Measurements from ENCODE around the gene TPST1. TPM values are rescaled to one million over a fixed set of nuclear protein-coding genes. Genes with fewer than 3 reads are reported as not detected.

Gene TPST1
- polyA plus RNA-seq, 1 donor (not counting 4 experiments of a cell fraction or from before 2014, with no cell fraction given) = 48.5 TPM

DNA sequence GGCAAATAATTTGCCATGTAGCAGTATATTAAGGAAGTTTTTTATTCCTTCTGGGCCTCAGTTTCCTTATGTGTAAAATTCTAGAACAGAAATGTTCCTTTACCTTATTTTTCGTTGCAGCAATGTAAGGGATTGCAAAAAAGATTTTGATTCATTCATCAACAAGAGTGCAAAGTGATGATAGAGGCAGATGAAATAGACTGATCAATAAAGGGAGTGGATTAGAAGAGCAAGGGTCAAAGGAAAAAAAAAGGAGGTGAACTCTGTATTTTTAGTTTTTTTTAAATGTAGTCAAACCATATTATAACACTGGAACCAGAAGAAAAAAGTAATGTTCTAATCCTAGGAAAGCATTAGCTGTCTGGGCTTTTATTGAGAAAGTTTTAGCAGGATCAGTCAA is 14.7 kb downstream of the TPST1 start:
- no peaks in the 10 kb centered on the region for H3K9me1 ChIP-seq (ENCODE audit: control insufficient read depth, extremely low read depth, insufficient read depth, low read length)
- no peak overlapping the region for H3K27ac ChIP-seq (ENCODE audit: control insufficient read depth, insufficient read depth, low read length)
- no peak overlapping the region for H3K4me2 ChIP-seq (ENCODE audit: control insufficient read depth, extremely low read depth, insufficient read depth, low read depth, low read length)
- FAIRE-seq (no peak), DNase-seq (ENCODE audit: low read depth, low spot score) (no peak)
- no peak overlapping the region for H3K4me3 ChIP-seq (ENCODE audit: control insufficient read depth in 2 of 3, extremely low read depth in 1 of 3, insufficient read depth in 2 of 3, low read depth in 1 of 3, low read length in 3 of 3)
- H3K36me3 ChIP-seq (ENCODE audit: control insufficient read depth in 2 of 2, extremely low read depth in 1 of 2, insufficient read depth in 2 of 2, low read length in 2 of 2) = no peaks in the 10 kb centered on the region
- H3K9ac ChIP-seq (ENCODE audit: control insufficient read depth, extremely low read depth, insufficient read depth, low read length) = no peak overlapping the region
- dilution Hi-C loops (cut with MboI; ENCODE audit: extremely low pct_ligation_motif_present, low sequenced_read_pairs) = no loop called here
- H3K27me3 ChIP-seq (ENCODE audit: control insufficient read depth, extremely low read depth, insufficient read depth, low read length) = no peaks in the 10 kb centered on the region
- TF ChIP-seq, protein P1, sequence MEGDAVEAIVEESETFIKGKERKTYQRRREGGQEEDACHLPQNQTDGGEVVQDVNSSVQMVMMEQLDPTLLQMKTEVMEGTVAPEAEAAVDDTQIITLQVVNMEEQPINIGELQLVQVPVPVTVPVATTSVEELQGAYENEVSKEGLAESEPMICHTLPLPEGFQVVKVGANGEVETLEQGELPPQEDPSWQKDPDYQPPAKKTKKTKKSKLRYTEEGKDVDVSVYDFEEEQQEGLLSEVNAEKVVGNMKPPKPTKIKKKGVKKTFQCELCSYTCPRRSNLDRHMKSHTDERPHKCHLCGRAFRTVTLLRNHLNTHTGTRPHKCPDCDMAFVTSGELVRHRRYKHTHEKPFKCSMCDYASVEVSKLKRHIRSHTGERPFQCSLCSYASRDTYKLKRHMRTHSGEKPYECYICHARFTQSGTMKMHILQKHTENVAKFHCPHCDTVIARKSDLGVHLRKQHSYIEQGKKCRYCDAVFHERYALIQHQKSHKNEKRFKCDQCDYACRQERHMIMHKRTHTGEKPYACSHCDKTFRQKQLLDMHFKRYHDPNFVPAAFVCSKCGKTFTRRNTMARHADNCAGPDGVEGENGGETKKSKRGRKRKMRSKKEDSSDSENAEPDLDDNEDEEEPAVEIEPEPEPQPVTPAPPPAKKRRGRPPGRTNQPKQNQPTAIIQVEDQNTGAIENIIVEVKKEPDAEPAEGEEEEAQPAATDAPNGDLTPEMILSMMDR (optimal IDR thresholded peaks at IDR 0.05 in 1 of 3, IDR thresholded peaks at IDR 0.05 in 1 of 3, conservative IDR thresholded peaks at IDR 0.05 in 1 of 3; ENCODE audit: extremely low read depth in 1 of 3, insufficient read depth in 2 of 3, low read length in 3 of 3) = no peak
- no peak for TF ChIP-seq EZH2 (IDR thresholded peaks at IDR 0.05; ENCODE audit: low read length)
- H4K20me1 ChIP-seq (ENCODE audit: control insufficient read depth, extremely low read depth, insufficient read depth, low read length) = no peaks in the 10 kb centered on the region
- H3K9me3 ChIP-seq (ENCODE audit: control insufficient read depth, low read depth, low read length) = no peaks in the 10 kb centered on the region
- no peak overlapping the region for H2AFZ ChIP-seq (ENCODE audit: control insufficient read depth, low read length)
- peaks cover 34% of the 10 kb centered on the region for H3K79me2 ChIP-seq (ENCODE audit: control insufficient read depth, insufficient read depth, low read length)
- peaks cover 11% of the 10 kb centered on the region for H3K4me1 ChIP-seq (ENCODE audit: control insufficient read depth, extremely low read depth, insufficient read depth, low read length)

DNA sequence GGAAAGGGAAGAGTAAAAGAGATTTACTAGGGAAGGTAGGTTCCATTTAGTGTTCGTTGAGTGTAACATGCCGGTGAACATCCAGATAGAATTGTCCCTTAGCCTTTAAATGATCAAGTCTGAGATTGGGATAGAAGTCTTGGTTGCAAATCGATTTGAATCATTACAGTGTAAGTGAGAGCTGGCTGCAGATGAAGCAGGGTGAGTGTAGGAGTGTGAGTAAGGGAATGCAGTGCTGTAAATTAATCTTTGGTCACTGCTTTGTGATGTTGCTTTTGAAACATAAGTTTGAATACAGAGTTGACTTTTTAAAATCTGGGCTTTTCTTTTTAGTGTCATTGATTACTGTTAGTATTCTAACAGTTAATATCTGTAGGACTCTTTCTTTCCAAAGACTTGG is 16.3 kb downstream of the TPST1 start:
- H3K4me3 ChIP-seq (ENCODE audit: control insufficient read depth in 2 of 3, extremely low read depth in 1 of 3, insufficient read depth in 2 of 3, low read depth in 1 of 3, low read length in 3 of 3) = no peak overlapping the region
- H4K20me1 ChIP-seq (ENCODE audit: control insufficient read depth, extremely low read depth, insufficient read depth, low read length) = no peaks in the 10 kb centered on the region
- H3K27ac ChIP-seq (ENCODE audit: control insufficient read depth, insufficient read depth, low read length) = no peak overlapping the region
- FAIRE-seq = no peak
- DNase-seq (ENCODE audit: low read depth, low spot score) = no peak
- peaks cover 27% of the 10 kb centered on the region for H3K79me2 ChIP-seq (ENCODE audit: control insufficient read depth, insufficient read depth, low read length)
- no peaks in the 10 kb centered on the region for H3K36me3 ChIP-seq (ENCODE audit: control insufficient read depth in 2 of 2, extremely low read depth in 1 of 2, insufficient read depth in 2 of 2, low read length in 2 of 2)
- H3K27me3 ChIP-seq (ENCODE audit: control insufficient read depth, extremely low read depth, insufficient read depth, low read length) = no peaks in the 10 kb centered on the region
- no peak overlapping the region for H3K9ac ChIP-seq (ENCODE audit: control insufficient read depth, extremely low read depth, insufficient read depth, low read length)
- H3K9me3 ChIP-seq (ENCODE audit: control insufficient read depth, low read depth, low read length) = no peaks in the 10 kb centered on the region
- H2AFZ ChIP-seq (ENCODE audit: control insufficient read depth, low read length) = no peak overlapping the region
- peaks cover 11% of the 10 kb centered on the region for H3K4me1 ChIP-seq (ENCODE audit: control insufficient read depth, extremely low read depth, insufficient read depth, low read length)
- TF ChIP-seq EZH2 (IDR thresholded peaks at IDR 0.05; ENCODE audit: low read length) = no peak
- TF ChIP-seq, protein P1 (optimal IDR thresholded peaks at IDR 0.05 in 1 of 3, IDR thresholded peaks at IDR 0.05 in 1 of 3, conservative IDR thresholded peaks at IDR 0.05 in 1 of 3; ENCODE audit: extremely low read depth in 1 of 3, insufficient read depth in 2 of 3, low read length in 3 of 3) = no peak
- dilution Hi-C loops (cut with MboI; ENCODE audit: extremely low pct_ligation_motif_present, low sequenced_read_pairs) = no loop called here
- no peak overlapping the region for H3K4me2 ChIP-seq (ENCODE audit: control insufficient read depth, extremely low read depth, insufficient read depth, low read depth, low read length)
- H3K9me1 ChIP-seq (ENCODE audit: control insufficient read depth, extremely low read depth, insufficient read depth, low read length) = no peaks in the 10 kb centered on the region

All from keratinocyte (primary cell).